ENCODE measurements around the gene ALDH2.

- no peak for TF ChIP-seq CTCF (IDR thresholded peaks at IDR 0.05)
- TF ChIP-seq POLR2A (IDR thresholded peaks at IDR 0.05): no peak
These were observed 33.0 kb downstream of the ALDH2 start for GRCh38 chr12:111799758-111800157.

Data from uterus (tissue), 2 donors.